Measurements from ENCODE around the gene ZSWIM6. TPM values are rescaled to one million over a fixed set of nuclear protein-coding genes. Genes with fewer than 3 reads are reported as not detected.

The ZSWIM6 gene
- total RNA-seq, 2 experiments from 2014 or later: 4.1 TPM

- H3K4me1 Mint-ChIP-seq (ENCODE audit: low read depth): peaks cover 4% of the 10 kb centered on the region
- no peaks in the 10 kb centered on the region for H3K9me3 ChIP-seq (ENCODE audit: control insufficient read depth in 1 of 2, insufficient read depth in 1 of 2, low read length in 2 of 2)
- TF ChIP-seq CTCF (IDR thresholded peaks at IDR 0.05): no peak
- no peaks in the 10 kb centered on the region for H3K27me3 ChIP-seq (ENCODE audit: control insufficient read depth in 1 of 2, insufficient read depth in 2 of 2, low read length in 2 of 2)
- H3K27me3 Mint-ChIP-seq: no peaks in the 10 kb centered on the region
- no peak overlapping the region for H3K27ac ChIP-seq (ENCODE audit: low read depth in 1 of 2, low read length in 2 of 2)
- no peaks in the 10 kb centered on the region for H3K9me3 Mint-ChIP-seq
- H3K36me3 Mint-ChIP-seq (ENCODE audit: low read depth): peaks cover 10% of the 10 kb centered on the region
- H3K4me3 ChIP-seq (ENCODE audit: low read length): no peak overlapping the region
- no peaks in the 10 kb centered on the region for H3K4me1 ChIP-seq (ENCODE audit: insufficient read depth, low read length)
- no peak overlapping the region for H3K4me3 Mint-ChIP-seq
- POLR2A ChIA-PET: no interaction called here
- no peaks in the 10 kb centered on the region for H3K36me3 ChIP-seq (ENCODE audit: insufficient read depth, low read length)
- CTCF ChIA-PET: no interaction called here
- no peak overlapping the region for H3K27ac Mint-ChIP-seq
- DNase-seq: no peak
- intact Hi-C loops (cut with DNase I, micrococcal nuclease): no loop called here
- no peak for ATAC-seq (ENCODE audit: poor library complexity)
These were observed 34.6 kb downstream of the ZSWIM6 start for GRCh38 chr5:61366497-61367240.

GRCh38 chr5:61370506-61370905 lies 38.4 kb downstream of the ZSWIM6 start:
- no peaks in the 10 kb centered on the region for H3K4me1 ChIP-seq (ENCODE audit: insufficient read depth, low read length)
- no peaks in the 10 kb centered on the region for H3K27me3 ChIP-seq (ENCODE audit: control insufficient read depth in 1 of 2, insufficient read depth in 2 of 2, low read length in 2 of 2)
- intact Hi-C loops (cut with DNase I, micrococcal nuclease): no loop called here
- ChIA-PET CTCF (no interaction called here), POLR2A (no interaction called here)
- no peaks in the 10 kb centered on the region for H3K27me3 Mint-ChIP-seq
- DNase-seq: no peak
- TF ChIP-seq CTCF (IDR thresholded peaks at IDR 0.05): no peak
- ATAC-seq (ENCODE audit: poor library complexity): no peak
- no peak overlapping the region for H3K27ac Mint-ChIP-seq
- H3K36me3 ChIP-seq (ENCODE audit: insufficient read depth, low read length): no peaks in the 10 kb centered on the region
- no peak overlapping the region for H3K27ac ChIP-seq (ENCODE audit: low read depth in 1 of 2, low read length in 2 of 2)
- H3K4me3 Mint-ChIP-seq: no peak overlapping the region
- no peaks in the 10 kb centered on the region for H3K9me3 Mint-ChIP-seq
- no peak overlapping the region for H3K4me3 ChIP-seq (ENCODE audit: low read length)
- H3K36me3 Mint-ChIP-seq (ENCODE audit: low read depth): no peaks in the 10 kb centered on the region
- peaks cover 9% of the 10 kb centered on the region for H3K4me1 Mint-ChIP-seq (ENCODE audit: low read depth)
- peaks cover 0 to 8% of the 10 kb centered on the region in 2 experiments for H3K9me3 ChIP-seq (ENCODE audit: control insufficient read depth in 1 of 2, insufficient read depth in 1 of 2, low read length in 2 of 2)

DNA sequence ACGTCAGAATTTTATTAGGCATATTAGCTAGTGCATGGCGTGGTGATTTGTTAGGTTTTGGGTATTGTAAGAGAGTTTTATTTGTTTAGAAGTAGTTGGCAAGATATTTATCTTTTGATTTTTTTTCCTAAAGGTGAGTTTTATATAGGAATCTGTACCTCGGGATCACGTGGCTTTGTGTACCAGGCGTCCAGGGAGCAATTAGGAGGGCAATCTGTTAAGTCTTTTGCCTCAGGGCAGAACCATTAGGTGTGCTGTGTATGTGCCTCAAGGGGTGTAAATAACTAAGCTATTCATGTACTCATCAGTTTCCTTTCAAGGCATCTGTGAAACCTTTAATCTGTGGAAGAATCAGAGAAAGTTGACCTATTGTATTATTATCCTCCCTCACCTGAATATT lies 39.4 kb downstream of the ZSWIM6 start:
- no peak overlapping the region for H3K4me3 Mint-ChIP-seq
- Histone ChIP-seq H3K4me3 (ENCODE audit: low read length) (no peak overlapping the region), H3K4me1 (ENCODE audit: insufficient read depth, low read length) (no peaks in the 10 kb centered on the region), H3K9me3 (ENCODE audit: control insufficient read depth in 1 of 2, insufficient read depth in 1 of 2, low read length in 2 of 2) (peaks cover 0 to 8% of the 10 kb centered on the region in 2 experiments), H3K27me3 (ENCODE audit: control insufficient read depth in 1 of 2, insufficient read depth in 2 of 2, low read length in 2 of 2) (no peaks in the 10 kb centered on the region), H3K27ac (ENCODE audit: low read depth in 1 of 2, low read length in 2 of 2) (no peak overlapping the region), H3K36me3 (ENCODE audit: insufficient read depth, low read length) (no peaks in the 10 kb centered on the region)
- H3K27ac Mint-ChIP-seq: no peak overlapping the region
- H3K9me3 Mint-ChIP-seq: no peaks in the 10 kb centered on the region
- no peaks in the 10 kb centered on the region for H3K36me3 Mint-ChIP-seq (ENCODE audit: low read depth)
- no peak for TF ChIP-seq CTCF (IDR thresholded peaks at IDR 0.05)
- no peaks in the 10 kb centered on the region for H3K27me3 Mint-ChIP-seq
- peaks cover 9% of the 10 kb centered on the region for H3K4me1 Mint-ChIP-seq (ENCODE audit: low read depth)
- intact Hi-C loops (cut with DNase I, micrococcal nuclease): no loop called here
- ChIA-PET CTCF (no interaction called here), POLR2A (no interaction called here)
- ATAC-seq (ENCODE audit: poor library complexity): no peak
- DNase-seq: no peak
